Activated CD4-positive, alpha-beta T cell treated with anti-CD3 and anti-CD28 coated beads, Interleukin-2, amount 50 U/mL, for 1 hour (primary cell): Measurements from ENCODE around the gene GLI3.

Source experiments
- DNase-seq: peaks from one replicate; pipeline ENCODE4 v3.0.0-alpha.2; 2020

The GLI3 gene

DNA sequence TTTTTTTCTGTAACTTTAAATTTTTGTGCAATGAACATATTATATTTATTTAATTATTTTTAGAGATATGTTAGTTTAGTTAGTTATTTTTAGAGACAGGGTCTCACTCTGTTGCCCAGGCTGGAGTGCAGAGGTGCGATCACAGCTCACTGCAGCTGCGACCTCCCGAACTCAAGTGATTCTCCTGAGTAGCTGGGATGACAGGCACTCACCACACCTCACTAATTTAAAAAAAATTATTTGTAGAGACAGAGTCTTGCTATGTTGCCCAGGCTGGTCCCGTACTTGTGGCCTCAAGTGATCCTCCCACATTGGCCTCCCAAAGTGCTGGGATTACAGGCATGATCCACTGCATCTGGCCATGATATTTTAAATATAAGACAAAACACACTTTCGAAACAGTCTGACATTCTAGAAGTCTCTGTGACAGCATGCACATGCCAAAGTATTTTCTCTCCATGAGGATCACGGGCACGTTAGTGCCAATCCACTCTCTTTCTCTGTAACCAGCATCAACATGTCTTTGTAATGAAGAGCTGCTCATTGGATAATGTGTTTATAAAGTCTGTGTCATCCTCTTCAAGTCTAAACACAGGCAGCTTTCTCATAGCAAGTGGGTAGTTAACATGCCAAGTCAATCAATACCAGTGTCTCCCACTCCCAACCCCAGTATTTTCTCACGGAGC is 137.4 kb downstream of the GLI3 start:
- DNase-seq: no peak

DNA sequence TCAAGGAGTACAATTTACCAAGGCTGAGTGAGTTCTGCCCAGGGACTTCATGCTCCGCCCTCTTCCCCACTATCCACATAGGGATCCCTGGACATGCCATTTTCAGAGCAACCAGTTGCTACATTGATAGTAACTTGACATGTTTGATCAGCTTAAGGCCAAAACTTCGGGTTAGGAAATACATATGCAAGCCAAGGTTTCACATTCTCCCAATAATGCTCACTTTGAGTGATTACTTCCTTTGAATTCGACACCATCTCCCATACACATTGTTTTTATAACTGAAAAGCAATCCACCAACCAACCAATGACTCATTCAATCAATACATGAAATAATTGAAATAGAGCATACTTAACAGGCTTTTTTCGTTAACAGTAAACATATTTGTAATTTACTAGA is 137.9 kb downstream of the GLI3 start:
- DNase-seq: no peak

DNA sequence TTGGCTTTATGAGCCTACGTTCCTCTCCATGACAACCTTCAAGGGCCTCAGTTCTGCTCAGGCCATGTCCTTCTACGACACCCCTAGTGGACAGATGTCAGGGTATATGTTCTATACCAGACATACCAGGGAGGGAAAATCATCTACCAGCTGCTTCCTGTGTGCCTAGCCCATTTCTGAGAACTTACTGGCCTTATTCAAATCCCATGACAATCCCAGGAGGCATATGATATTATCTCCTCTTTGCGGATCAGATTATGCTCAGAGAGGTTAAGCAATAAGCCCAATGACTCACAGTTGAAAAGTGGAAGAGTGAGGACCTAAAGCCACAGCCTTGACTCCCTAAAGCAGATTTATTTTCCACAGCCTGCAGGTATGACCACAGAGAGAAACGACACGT is 139.3 kb downstream of the GLI3 start:
- no peak for DNase-seq

DNA sequence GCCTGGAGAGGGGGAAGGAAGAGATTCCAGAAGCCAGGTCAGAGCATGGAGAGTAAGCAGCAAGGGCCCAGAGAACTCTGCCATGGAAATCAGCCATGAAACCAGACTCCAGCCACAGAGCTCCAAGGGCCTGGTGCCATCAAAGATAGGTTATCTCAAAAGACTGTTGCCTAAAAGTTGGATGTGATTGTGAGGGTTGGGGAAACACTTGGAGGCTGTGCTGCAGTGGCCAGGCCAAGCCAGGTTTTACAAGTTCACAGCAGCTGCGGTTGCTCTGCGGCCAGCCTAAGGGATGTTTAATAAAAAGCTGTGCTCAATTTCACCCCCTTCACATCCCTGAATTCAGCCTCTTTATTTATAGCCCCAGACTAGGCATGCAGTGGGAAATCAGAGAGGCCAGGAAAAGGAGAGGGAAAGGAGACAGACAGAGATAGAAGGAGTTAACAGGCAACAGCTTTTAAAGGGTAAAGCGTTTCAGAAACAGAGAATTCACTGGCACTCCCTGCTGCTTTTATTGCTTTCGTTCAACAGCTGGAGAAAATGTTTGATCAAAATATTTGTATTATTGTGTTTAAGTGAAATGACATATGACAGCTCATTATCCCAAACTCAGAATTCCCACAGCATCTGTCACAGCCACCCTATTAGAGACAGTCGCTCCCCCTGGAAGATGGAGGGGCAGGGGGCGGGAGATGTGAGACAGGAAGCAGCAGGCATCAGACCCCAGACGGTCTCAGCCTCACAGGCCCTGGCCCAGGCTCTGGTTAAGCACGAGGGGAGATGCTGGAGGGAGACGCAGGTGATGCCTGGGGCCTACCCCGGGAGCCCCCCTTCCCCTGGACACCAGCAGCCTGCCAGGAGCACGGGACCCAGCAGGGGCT is 140.1 kb downstream of the GLI3 start:
- no peak for DNase-seq

DNA sequence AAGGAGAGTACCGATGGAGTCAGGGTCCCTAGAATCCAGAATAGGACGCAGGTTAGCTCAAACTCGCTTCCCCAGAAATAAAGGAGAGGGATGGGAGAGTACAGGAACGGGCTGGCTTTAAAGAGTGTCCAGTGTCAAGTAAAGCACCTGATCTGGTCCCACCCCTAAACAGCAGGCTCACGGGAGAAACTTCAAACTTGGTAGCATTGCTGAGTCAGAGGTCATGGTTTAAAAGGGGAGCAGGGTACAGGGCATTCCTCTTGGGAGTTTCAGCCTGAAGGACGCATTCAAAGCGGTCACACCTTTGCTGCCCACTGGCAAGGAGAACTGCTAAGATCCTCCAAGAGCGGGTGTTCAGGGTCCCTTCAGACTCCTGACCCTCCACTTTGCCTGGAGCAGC is 140.7 kb downstream of the GLI3 start:
- no peak for DNase-seq

DNA sequence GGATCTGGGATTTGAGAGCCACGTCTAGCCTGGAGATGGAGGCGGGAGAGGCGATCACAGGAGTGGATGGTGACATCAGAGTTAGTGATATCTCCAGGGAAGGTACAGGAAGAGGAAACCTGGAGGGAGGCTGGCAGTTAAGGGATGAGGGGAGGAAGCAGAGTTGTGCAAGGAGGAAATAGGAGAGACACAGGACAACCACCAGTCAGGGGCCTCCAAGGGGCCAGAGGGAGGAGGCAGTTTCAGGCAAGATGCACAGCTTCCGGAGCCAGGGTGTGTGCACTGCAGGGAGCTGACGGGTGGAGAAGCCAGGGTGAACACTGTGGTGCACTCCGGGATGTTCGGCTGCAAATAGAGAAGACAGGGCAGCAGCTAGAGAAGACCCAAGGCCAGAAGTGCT is 141.2 kb downstream of the GLI3 start:
- no peak for DNase-seq

DNA sequence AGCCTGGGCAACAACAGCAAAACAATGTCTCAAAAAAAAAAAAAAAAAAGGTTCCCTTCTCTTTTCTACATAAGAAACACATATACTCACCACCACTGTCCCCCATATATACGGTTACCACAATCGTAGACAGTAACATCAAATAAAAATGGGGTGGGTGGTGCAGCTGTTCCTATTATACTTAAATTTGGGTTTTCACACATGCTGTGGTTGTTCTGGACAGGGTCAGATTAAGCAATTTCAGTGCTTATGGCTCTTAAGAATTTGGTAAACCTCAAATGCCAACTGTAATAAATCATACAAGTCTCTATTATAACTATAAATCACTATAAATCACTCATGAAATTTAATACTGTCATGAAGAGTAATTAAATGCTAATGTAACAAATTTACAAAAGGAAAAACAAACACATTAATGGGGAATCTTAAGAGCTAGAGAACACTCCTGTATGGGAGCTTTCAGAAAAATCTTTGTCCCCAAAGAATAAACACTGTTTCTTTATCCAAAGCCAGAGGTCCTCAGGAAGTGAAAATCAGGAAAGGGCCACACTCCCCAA is 143.6 kb downstream of the GLI3 start:
- no peak for DNase-seq

DNA sequence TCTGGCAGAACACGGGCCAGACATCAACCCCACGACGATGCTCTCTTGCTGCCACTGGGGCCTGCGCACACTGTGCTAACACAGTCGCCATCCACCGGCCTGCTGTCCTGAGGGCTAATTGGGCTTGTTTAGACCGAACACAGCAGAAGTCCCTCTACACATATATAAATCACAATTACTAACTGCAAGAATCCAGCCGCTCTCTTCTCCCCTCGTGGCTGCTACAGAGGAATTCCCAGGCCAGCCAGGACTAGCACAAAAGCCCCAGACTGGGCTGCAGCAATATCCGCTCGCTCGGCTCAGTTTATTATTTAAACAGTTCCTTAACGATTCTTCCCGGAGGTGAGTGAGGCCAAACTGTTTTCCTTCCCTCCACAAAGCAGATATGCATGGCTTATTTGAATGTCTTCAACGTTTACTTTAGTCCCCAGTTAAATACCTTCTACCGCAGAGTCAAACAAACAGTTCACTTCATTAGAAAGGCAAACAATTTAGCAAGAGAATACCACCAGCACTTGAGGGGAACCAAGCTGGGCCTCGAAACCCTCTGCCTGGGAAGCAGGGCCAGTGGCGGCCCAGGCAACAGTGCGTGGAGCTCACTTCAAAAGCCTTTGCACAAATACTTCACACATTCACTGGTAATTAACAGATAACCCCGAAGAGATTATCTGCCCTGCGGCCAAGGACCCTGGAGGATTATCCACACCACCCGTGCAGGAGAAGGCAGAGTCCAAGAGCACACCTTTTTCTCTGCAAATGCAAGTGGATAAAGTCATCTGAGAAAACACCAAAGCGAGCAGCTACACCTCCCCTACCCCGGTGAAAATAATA is 145.3 kb downstream of the GLI3 start:
- DNase-seq: no peak

DNA sequence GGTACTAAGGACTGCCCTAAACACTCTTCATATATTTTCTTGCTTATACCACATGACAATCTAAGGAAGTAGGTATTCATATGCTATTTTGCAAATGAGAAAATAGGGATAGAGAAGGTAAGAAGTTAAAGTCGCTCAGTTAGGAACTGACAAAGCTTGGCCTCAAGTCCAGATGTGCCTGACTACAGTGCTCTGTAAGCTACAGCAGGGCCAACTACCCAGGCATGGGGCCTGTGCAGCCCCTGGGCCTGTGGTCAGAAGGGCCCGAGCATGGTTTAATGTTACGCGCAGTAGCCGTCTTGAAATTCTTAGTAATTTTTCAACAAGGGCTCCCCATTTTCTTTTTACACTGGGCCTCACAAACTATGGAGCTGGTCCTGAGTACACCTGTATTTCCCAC is 146.2 kb downstream of the GLI3 start:
- DNase-seq: no peak

DNA sequence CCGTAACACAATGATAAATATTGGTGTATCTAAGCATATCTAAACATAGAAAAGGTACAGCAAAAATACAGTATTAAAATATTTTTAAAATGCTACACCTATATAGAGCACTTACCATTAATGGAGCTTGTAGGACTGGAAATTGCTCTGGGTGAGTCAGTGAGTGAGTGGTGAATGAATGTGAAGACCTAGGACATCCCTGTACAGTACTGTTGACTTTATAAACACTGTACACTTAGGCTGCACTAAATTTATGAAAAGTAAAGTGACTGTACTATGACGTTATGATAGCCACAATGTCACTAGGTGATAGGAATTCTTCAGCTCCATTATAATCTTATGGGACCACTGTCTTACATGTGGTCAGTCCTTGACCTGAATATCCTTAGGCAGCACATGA is 147.0 kb downstream of the GLI3 start:
- DNase-seq: no peak

DNA sequence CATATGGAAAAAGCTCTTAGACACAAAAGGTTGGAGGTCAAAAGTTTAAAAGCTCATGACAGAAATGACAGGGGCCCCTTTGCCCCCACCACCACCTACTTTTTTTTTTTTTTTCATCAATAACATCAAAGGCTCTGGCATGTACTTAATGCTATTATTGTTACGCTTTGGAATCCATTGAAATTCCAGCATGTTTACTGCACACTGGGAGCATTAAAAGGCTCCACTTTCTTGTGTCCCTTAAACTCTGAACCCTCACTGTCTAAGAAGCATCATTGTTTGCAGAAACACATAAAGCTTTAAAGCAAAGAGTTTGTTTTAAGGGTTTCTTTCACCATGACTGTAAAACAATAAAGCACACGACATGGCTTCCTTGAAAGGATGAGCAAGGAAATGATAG is 149.4 kb downstream of the GLI3 start:
- no peak for DNase-seq

DNA sequence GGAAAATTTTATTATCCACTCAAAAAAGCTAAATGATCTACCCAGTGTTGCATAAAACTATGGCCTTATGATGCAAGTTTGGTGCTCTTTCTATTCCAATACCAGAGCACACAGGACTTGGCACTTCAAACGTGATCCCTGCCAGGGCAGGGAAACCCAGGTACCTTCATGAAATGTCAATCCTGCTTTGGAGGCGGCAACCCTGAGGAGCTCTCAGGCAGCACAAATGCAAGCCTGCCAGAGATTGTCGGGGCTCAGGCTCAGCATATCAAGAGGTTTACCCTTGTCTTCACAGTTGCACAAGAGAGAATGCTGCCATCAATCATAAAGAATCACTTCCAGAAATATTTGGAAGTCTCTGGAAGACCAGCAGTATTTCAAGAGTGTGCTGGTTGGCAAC is 151.5 kb downstream of the GLI3 start:
- DNase-seq: no peak

DNA sequence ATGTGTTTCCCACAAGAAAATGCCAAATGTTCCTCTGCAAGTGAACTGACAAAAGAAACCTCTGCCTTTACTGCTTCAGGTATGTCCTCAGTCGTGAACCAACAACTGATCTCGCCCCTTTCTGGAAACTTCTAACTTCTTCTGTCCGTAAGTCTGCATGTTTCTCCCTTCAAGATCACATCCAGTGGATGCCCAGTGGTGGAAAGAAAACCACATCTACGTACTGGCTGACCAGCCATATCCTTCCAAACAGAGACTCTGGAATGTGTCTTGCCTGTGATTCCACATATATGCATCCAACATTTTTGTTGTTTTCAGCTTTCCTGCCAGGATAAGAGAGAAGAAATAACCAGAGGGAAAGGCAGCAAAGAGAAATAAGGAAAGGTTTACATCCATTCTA is 152.7 kb downstream of the GLI3 start:
- no peak for DNase-seq

DNA sequence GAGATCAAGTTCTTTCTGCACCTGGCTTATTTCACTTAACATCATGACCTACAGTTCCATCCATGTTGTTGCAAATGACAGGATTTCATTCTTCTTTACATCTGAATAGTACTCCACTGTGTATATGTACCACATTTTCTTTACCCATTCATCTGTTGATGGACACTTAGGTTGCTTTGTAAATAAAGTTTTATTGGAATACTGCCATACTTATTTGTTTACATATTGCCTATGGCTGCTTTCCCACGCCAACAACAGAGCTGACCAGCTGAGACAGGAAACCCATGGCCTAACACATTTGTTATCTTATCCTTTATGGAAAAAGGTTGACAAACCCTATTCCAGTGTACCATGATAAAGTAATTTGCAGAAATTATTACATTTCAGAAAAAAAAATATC is 153.7 kb downstream of the GLI3 start:
- no peak for DNase-seq

DNA sequence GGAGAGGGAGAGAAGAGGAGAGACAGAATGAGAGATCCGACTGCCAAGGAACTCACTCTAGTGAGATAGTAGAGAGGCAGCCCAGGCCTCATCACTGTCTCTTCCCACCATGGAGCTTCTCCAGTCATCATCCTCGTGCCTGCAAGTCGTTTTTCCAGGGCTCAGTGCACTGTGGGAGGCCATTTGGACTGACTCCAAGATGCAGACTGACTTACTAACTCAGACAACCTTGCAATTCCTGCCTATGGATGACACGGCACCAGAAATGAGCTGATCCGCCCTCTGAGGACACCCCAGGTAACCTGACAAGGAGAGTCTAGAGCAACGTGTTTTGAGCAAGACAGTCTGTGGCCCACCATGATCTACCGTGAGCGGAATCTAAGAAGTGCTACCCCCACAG is 154.9 kb downstream of the GLI3 start:
- DNase-seq: no peak

DNA sequence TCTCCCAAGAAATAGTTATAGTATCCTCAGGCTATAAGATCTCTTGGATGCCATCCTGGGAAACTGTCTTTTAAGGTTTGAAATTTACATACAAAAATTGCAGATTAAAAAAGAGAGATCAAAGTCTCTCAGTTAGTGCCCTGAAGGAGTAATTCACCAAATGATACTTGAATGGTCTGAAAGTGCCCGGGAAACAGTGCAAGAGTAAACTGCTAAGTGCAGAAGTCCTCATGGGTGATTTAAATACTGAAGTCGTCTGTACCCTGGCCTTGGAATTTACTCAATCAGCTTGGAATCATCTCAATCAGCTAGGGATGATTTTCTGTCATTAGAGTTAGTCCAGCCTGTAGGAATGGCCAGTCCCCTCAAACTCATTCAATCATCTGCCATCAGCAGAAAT is 155.3 kb downstream of the GLI3 start:
- no peak for DNase-seq

DNA sequence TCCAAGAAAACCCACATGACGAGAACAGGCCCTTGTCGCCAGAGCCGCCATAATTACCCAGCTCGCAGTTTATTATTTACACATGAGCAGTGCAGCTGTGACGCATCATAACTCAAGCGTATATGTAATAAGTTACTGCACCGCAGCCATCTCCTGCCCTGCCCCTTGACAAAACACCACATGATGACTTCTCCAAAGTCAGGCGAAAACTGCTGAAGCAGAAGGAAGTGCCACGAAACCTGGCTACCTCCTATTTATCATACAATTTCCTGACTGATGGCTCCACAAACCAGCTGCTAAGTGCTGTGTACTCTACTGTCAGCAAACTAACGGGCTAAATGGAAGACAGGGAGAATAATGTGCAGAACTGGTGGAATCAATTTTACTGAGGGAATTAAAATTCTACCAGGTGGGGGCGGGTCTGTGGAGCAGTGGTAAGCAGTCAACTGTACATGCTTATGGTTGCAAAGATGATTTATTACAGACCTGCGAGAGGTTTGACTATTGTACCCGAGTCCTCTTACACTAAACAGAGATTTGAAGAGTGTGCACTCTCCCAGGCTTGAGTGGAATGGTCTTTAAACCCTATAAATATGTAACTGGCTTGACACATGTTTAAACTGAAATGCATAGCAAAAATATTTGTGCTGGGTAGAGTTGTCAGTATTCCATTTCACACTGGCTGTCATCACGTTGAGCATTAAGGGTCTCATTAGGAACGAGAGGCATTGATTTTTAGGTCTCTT is 156.0 kb downstream of the GLI3 start:
- no peak for DNase-seq

DNA sequence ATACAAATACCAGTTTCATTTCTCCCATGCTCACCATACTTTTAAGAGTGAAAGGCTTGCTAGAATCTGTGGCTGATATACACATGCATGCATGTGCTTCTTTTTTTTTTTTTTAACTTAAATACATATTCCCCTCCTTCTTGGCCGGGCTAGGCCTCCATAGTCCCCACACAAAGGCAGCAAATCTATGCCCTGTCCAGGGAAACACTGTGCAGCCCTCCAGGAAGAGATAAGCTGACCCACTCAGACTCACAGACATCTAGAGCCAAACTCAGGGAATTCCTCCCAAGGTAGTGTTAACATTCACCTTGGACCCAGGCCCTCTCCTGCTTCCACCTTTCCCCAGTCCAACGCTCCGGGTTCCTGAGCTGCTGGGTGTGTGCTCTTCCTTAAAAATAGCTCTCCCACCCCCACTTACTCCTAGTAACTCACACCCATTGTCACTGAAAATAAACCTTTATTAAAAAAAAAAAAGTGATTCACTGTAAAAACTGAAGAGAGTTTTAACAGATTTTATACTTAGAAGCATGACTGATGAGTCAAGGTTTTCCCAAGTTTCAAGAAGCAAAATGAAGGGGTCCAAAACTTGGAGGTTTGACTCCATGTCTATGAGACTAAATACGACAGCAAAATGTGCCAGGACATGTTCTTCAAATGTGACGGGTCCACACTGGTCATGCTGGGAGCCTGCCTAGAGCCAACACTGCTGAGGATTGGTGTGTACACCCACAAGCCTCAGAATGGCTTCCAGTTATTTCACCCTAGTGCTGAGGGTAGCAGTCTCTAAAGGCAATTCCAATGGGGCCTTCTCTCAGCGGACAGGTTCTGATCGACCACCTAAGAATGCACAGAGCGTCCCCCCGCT is 159.5 kb downstream of the GLI3 start:
- no peak for DNase-seq

DNA sequence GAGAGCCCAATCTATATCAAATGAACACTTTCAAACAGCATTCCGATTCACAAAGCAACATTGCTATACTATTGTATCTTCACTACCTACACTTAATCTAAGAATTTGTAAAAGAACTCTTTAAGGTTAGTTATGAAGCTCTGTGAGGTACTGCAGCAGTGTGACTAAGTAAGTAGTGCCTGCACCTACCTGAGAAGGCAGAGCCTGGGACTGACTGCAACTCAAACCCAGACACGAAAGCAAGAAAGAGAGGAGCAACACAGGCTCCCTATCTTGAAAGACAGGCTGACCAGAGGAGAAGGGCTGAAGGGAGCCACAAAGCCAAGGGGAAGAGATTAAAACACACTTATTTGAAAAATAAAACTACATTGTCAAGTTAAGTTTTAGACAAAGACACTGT is 160.1 kb downstream of the GLI3 start:
- no peak for DNase-seq

DNA sequence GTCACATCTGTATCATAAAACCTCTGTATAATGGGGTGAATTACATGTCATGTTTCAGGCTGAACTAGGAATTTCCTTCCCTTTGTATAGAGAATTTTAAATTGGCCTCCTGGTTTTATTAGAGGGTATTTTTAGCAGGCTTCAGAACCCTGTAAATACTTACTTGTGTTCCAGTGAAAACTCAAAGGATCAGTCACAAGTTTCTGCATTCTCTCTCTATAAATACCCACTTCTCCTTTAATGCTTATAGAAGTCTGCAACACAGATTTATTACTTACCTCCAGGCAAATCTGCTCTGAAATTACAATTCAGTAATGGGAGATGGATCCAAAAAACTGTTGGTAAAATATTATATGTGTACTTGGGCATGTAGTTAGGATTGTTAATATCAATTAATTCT is 161.6 kb downstream of the GLI3 start:
- DNase-seq: no peak

DNA sequence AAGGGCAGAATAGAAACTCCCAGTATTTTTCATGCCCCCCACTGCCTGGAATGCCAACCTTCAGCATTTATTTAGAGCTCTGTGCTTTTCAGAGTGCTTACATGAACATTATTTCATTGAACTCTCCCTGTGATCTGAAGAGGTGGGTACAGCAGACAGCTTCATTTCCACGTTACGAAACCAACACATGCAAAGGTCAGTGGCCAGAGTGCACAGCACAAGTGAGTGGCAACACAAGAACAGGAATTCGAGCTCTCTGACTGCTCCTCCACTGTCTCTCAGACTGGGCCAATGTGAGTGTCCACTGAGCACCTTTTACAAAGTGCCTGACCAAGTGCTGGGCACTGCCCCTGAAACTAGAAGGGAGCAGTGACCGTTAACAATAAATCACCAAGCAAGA is 162.9 kb downstream of the GLI3 start:
- no peak for DNase-seq
